ENCODE measurements around the gene ASIC4. TPM values are rescaled to one million over a fixed set of nuclear protein-coding genes. Genes with fewer than 3 reads are reported as not detected.

Gene ASIC4
- total RNA-seq, 1 experiment from 2014 or later: not detected

- Mint-ChIP-seq H3K4me1 (ENCODE audit: insufficient read depth, unreplicated experiment) (no peaks in the 10 kb centered on the region), H3K27me3 (ENCODE audit: insufficient read depth, unreplicated experiment) (no peaks in the 10 kb centered on the region), H3K27ac (ENCODE audit: low read depth, unreplicated experiment) (no peak overlapping the region), H3K36me3 (ENCODE audit: insufficient read depth, unreplicated experiment) (peaks cover 11% of the 10 kb centered on the region), H3K4me3 (ENCODE audit: unreplicated experiment) (no peak overlapping the region), H3K9me3 (ENCODE audit: unreplicated experiment) (no peaks in the 10 kb centered on the region)
- CTCF ChIA-PET: interaction anchor here (0.6 to 2.8 kb wide), 10 partner anchors 16 to 590 kb away, joined by 3 to 30 read pairs (median 4); no protein-coding TSS in a partner anchor
- no peak for DNase-seq (ENCODE audit: unreplicated experiment)
- POLR2A ChIA-PET: interaction anchor here (0.7 to 1.1 kb wide), 3 partner anchors 21 to 96 kb away, joined by 3 to 5 read pairs (median 4); partner anchors contain the start of gene GMPPA
- TF ChIP-seq, protein P1, sequence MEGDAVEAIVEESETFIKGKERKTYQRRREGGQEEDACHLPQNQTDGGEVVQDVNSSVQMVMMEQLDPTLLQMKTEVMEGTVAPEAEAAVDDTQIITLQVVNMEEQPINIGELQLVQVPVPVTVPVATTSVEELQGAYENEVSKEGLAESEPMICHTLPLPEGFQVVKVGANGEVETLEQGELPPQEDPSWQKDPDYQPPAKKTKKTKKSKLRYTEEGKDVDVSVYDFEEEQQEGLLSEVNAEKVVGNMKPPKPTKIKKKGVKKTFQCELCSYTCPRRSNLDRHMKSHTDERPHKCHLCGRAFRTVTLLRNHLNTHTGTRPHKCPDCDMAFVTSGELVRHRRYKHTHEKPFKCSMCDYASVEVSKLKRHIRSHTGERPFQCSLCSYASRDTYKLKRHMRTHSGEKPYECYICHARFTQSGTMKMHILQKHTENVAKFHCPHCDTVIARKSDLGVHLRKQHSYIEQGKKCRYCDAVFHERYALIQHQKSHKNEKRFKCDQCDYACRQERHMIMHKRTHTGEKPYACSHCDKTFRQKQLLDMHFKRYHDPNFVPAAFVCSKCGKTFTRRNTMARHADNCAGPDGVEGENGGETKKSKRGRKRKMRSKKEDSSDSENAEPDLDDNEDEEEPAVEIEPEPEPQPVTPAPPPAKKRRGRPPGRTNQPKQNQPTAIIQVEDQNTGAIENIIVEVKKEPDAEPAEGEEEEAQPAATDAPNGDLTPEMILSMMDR (IDR thresholded peaks at IDR 0.05; ENCODE audit: unreplicated experiment): no peak
- intact Hi-C loops (cut with micrococcal nuclease): no loop called here
- no TSS peak for BruUV-seq (replicated peaks)
These were observed 39.8 kb upstream of the ASIC4 start for GRCh38 chr2:219474285-219475060.

DNA sequence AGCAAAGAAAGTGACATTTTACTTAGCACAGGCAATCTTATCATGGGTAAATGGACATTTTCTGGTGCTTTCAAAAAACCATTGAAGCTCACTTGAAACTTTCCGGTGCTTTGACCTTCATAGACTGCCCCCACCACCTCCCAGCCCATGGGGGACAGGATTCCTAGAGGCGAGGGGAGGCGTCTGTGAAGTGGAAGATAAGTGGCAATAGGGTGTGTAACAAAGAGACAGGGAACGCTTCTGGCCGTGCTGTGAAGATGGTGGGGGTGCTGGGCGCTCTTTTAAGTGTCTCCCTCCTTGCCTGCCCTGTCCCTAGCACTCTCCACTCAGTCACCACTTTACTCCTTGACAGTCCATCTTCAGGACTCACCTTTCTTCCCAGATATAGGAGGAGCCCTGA, 39.0 kb upstream of the ASIC4 start:
- CTCF ChIA-PET: interaction anchor here (1.0 to 2.8 kb wide), 12 partner anchors 8 to 72 kb away, joined by 3 to 30 read pairs (median 6); no protein-coding TSS in a partner anchor
- Mint-ChIP-seq H3K4me3 (ENCODE audit: unreplicated experiment) (no peak overlapping the region), H3K9me3 (ENCODE audit: unreplicated experiment) (no peaks in the 10 kb centered on the region), H3K27me3 (ENCODE audit: insufficient read depth, unreplicated experiment) (no peaks in the 10 kb centered on the region), H3K4me1 (ENCODE audit: insufficient read depth, unreplicated experiment) (no peaks in the 10 kb centered on the region), H3K27ac (ENCODE audit: low read depth, unreplicated experiment) (no peak overlapping the region), H3K36me3 (ENCODE audit: insufficient read depth, unreplicated experiment) (peaks cover 11% of the 10 kb centered on the region)
- intact Hi-C loops (cut with micrococcal nuclease): no loop called here
- TF ChIP-seq, protein P1 (IDR thresholded peaks at IDR 0.05; ENCODE audit: unreplicated experiment): no peak
- no TSS peak for BruUV-seq (replicated peaks)
- no peak for DNase-seq (ENCODE audit: unreplicated experiment)
- POLR2A ChIA-PET: no interaction called here

- intact Hi-C loops (cut with micrococcal nuclease): loop anchor here (1.0 kb wide), 3 partner anchors 54 to 213 kb away; no protein-coding TSS in a partner anchor
- POLR2A ChIA-PET: interaction anchor here (1.5 kb wide), 1 partner anchor 23 kb away, joined by 4 read pairs; the partner anchor contains the start of gene GMPPA
- BruUV-seq (replicated peaks): no TSS peak
- Mint-ChIP-seq H3K27me3 (ENCODE audit: insufficient read depth, unreplicated experiment) (no peaks in the 10 kb centered on the region), H3K4me3 (ENCODE audit: unreplicated experiment) (no peak overlapping the region), H3K9me3 (ENCODE audit: unreplicated experiment) (no peaks in the 10 kb centered on the region), H3K36me3 (ENCODE audit: insufficient read depth, unreplicated experiment) (peaks cover 11% of the 10 kb centered on the region), H3K27ac (ENCODE audit: low read depth, unreplicated experiment) (no peak overlapping the region), H3K4me1 (ENCODE audit: insufficient read depth, unreplicated experiment) (no peaks in the 10 kb centered on the region)
- DNase-seq (ENCODE audit: unreplicated experiment): peak; percentile 67
- TF ChIP-seq, protein P1 (IDR thresholded peaks at IDR 0.05; ENCODE audit: unreplicated experiment): peak; percentile 70
- CTCF ChIA-PET: interaction anchor here (0.5 to 2.8 kb wide), 22 partner anchors 8 to 979 kb away, joined by 3 to 30 read pairs (median 4); a partner anchor contains a TSS
These were observed 38.3 kb upstream of the ASIC4 start for GRCh38 chr2:219475697-219476651.
